PC-9 (cell line): ENCODE results near the gene MRFAP1L1. TPM values are rescaled to one million over a fixed set of nuclear protein-coding genes. Genes with fewer than 3 reads are reported as not detected.

Experiments used
- BruUV-seq: library from RNA; stranded (reverse); fragments of 400-500 nt; replicated peaks from 2 replicates; lab custom pipeline; 2021; lab: Mats Ljungman, UMichigan
- CTCF ChIA-PET: fragments of 300-600 bp; sonication (Branson Sonifier 250); formaldehyde crosslinking; loops from one replicate; lab custom pipeline; 2022; ENCODE audit warnings: antibody characterized with exemption; lab: Charles Lee
- POLR2A ChIA-PET: fragments of 300-600 bp; sonication (Branson Sonifier 250); formaldehyde crosslinking; loops from one replicate; lab custom pipeline; 2022; ENCODE audit warnings: antibody characterized with exemption; ENCODE audit not compliant: unreplicated experiment; lab: Charles Lee
- DNase-seq, 2 experiments: peaks; one replicate each; pipeline versions ENCODE4 v3.0.0 to v3.0.0-alpha.2; 2015 to 2022; ENCODE audit warnings: mixed read lengths in 1 of 2
- H2AFZ ChIP-seq: fragments of 200-600 bp; sonication (generic); 2 replicates; pipeline ENCODE4 v1.8.1; 2017; ENCODE audit warnings: antibody characterized with exemption
- H3F3A ChIP-seq: fragments of 200-600 bp; sonication (generic); 2 replicates; pipeline ENCODE4 v1.8.1; 2017; ENCODE audit warnings: antibody characterized with exemption, mild to moderate bottlenecking, low read depth; ENCODE audit not compliant: insufficient read depth
- H3K27ac ChIP-seq: fragments of 200-600 bp; sonication (generic); 2 replicates; pipeline ENCODE4 v1.6.1; 2016; ENCODE audit warnings: mixed run types
- H3K27me3 ChIP-seq: fragments of 200-600 bp; sonication (generic); 2 replicates; pipeline ENCODE4 v1.6.1; 2016; ENCODE audit warnings: low read depth, mixed run types; ENCODE audit not compliant: insufficient read depth
- H3K36me3 ChIP-seq: fragments of 200-600 bp; sonication (generic); 2 replicates; pipeline ENCODE4 v1.6.1; 2016; ENCODE audit warnings: low read depth, mixed run types
- H3K4me1 ChIP-seq: fragments of 200-600 bp; sonication (generic); replicated peaks from 2 replicates; pipeline ENCODE4 v1.6.1; 2016; ENCODE audit warnings: mixed run types; ENCODE audit not compliant: insufficient read depth
- H3K4me2 ChIP-seq: fragments of 200-600 bp; sonication (generic); 2 replicates; pipeline ENCODE4 v1.6.1; 2017; ENCODE audit warnings: mixed run types
- H3K4me3 ChIP-seq: fragments of 200-600 bp; sonication (generic); 2 replicates; pipeline ENCODE4 v1.6.1; 2016; ENCODE audit warnings: mixed run types
- H3K79me2 ChIP-seq: fragments of 200-600 bp; sonication (generic); 2 replicates; pipeline ENCODE4 v1.6.1; 2017; ENCODE audit warnings: low read depth, mixed run types
- H3K9me2 ChIP-seq: fragments of 200-600 bp; sonication (generic); 2 replicates; pipeline ENCODE4 v1.8.1; 2017; ENCODE audit warnings: mild to moderate bottlenecking; ENCODE audit not compliant: insufficient read depth
- H3K9me3 ChIP-seq: fragments of 200-600 bp; sonication (generic); 2 replicates; pipeline ENCODE4 v1.8.1; 2016; ENCODE audit warnings: low read depth; ENCODE audit not compliant: insufficient read depth
- H4K20me1 ChIP-seq: fragments of 200-600 bp; sonication (generic); 2 replicates; pipeline ENCODE4 v1.8.1; 2017; ENCODE audit not compliant: insufficient read depth
- CTCF ChIP-seq: fragments of 200-600 bp; sonication (generic); conservative IDR thresholded peaks from 2 replicates; pipeline ENCODE4 v1.6.1; 2017; ENCODE audit warnings: mixed run types, antibody characterized with exemption, mild to moderate bottlenecking, moderate library complexity
- EZH2 ChIP-seq: fragments of 200-600 bp; sonication (generic); IDR thresholded peaks from 2 replicates; pipeline ENCODE4 v1.8.0; 2017; ENCODE audit warnings: antibody characterized with exemption, low read depth
- intact Hi-C: fragments of 100-400 bp; cut with micrococcal nuclease; formaldehyde crosslinking; loops from one replicate; pipeline ENCODE4 v1.10.0; 2022; ENCODE audit not compliant: unreplicated experiment
- total RNA-seq: library from RNA; stranded (reverse); gene quantifications from 2 replicates; pipeline ENCODE4 v1.2.3, GENCODE V29; 2021

The MRFAP1L1 gene
- total RNA-seq, 1 experiment from 2014 or later = 51.4 TPM

GRCh38 chr4:6705646-6706045 lies 4.0 kb downstream of the MRFAP1L1 start:
- BruUV-seq = no TSS peak
- Histone ChIP-seq H4K20me1 (no peaks in the 10 kb centered on the region), H3K4me1 (peaks cover 18% of the 10 kb centered on the region), H3K79me2 (peaks cover 42% of the 10 kb centered on the region), H3K9me3 (no peaks in the 10 kb centered on the region), H3K9me2 (no peaks in the 10 kb centered on the region), H3K27me3 (no peaks in the 10 kb centered on the region), H2AFZ (no peak overlapping the region), H3K4me2 (no peak overlapping the region), H3K36me3 (peaks cover 18% of the 10 kb centered on the region), H3K4me3 (no peak overlapping the region), H3K27ac (no peak overlapping the region), H3F3A (peaks cover 11% of the 10 kb centered on the region; the same call in 1 of the 2 replicates)
- no peak for DNase-seq
- POLR2A ChIA-PET = no interaction called here
- intact Hi-C loops = no loop called here
- TF ChIP-seq EZH2 (no peak), CTCF (no peak)
- CTCF ChIA-PET = no interaction called here

DNA sequence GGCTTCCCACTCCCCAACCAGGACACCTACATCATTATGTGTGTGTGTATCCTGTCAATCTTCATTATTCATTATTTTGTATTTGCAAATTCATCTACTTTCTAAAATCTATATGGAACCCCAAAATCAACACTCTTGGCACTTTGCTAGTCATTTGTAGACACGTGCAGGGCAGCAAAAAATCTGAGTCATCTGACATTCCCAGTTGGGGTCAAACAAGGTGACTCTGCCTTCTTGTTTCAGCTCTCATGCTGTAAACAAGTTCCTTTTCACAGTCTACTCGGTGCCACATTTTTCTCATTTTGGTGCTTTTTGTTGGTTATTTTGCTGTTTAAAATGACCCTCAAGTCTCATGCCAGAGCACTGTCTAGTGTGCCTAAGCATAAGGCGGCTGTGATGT lies 5.9 kb downstream of the MRFAP1L1 start:
- H3K4me2 ChIP-seq = no peak overlapping the region
- peaks cover 34% of the 10 kb centered on the region for H3K79me2 ChIP-seq
- H3K4me1 ChIP-seq = peaks cover 18% of the 10 kb centered on the region
- no peak for TF ChIP-seq CTCF
- no peak for TF ChIP-seq EZH2
- H4K20me1 ChIP-seq = no peaks in the 10 kb centered on the region
- H3K9me2 ChIP-seq = no peaks in the 10 kb centered on the region
- H3K9me3 ChIP-seq = no peaks in the 10 kb centered on the region
- no peak overlapping the region for H3K4me3 ChIP-seq
- POLR2A ChIA-PET = no interaction called here
- no peak overlapping the region for H3K27ac ChIP-seq
- no peaks in the 10 kb centered on the region for H3K27me3 ChIP-seq
- peaks cover 8% of the 10 kb centered on the region; the same call in 1 of the 2 replicates for H3F3A ChIP-seq
- no peak overlapping the region for H2AFZ ChIP-seq
- DNase-seq = no peak
- no TSS peak for BruUV-seq
- intact Hi-C loops = no loop called here
- H3K36me3 ChIP-seq = peaks cover 18% of the 10 kb centered on the region
- CTCF ChIA-PET = no interaction called here

DNA sequence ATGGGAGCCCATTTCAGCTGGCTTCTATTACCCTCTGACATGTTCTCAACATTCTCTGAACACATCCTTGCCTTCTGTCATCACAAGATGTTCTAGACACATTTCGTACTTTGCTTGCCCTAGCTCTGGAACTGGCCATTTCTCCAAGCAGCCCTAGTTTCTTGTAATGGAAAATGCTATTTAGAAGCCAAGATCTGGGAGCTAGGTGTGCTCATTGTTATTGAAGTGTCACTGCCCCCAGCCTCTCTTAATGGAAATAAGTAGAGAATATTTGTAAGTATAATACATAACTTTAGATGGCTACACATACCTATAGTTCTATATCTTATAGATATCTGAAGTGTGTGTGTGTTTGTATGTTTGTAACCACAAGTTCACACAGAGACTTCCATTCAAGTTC lies 6.9 kb downstream of the MRFAP1L1 start:
- intact Hi-C loops = no loop called here
- H3K4me1 ChIP-seq = peaks cover 12% of the 10 kb centered on the region
- peaks cover 12% of the 10 kb centered on the region for H3K36me3 ChIP-seq
- H3K4me3 ChIP-seq = no peak overlapping the region
- ChIA-PET POLR2A (no interaction called here), CTCF (no interaction called here)
- no peak for DNase-seq
- TF ChIP-seq CTCF (no peak), EZH2 (no peak)
- BruUV-seq = no TSS peak
- no peak overlapping the region for H2AFZ ChIP-seq
- H3K27me3 ChIP-seq = no peaks in the 10 kb centered on the region
- peaks cover 24% of the 10 kb centered on the region for H3K79me2 ChIP-seq
- no peaks in the 10 kb centered on the region for H4K20me1 ChIP-seq
- no peak overlapping the region for H3K4me2 ChIP-seq
- no peaks in the 10 kb centered on the region for H3K9me3 ChIP-seq
- H3K27ac ChIP-seq = no peak overlapping the region
- H3K9me2 ChIP-seq = no peaks in the 10 kb centered on the region
- peaks cover 18% of the 10 kb centered on the region; the same call in 1 of the 2 replicates for H3F3A ChIP-seq
